ENCODE data around the gene LONRF2. TPM values are rescaled to one million over a fixed set of nuclear protein-coding genes. Genes with fewer than 3 reads are reported as not detected.

Gene LONRF2
- 0.88 and 1.0 TPM in 2 replicates for total RNA-seq

GRCh38 chr2:100321866-100322820 lies at the start of gene LONRF2:
TSS of gene LONRF2 (minus strand) at chr2:100322501. CDS start at chr2:100322093, 408 bp downstream.

Small RNA genes lying within 50 kb of the gene (small RNA-seq; reads per million reads assigned to genes)
- gene AC012493.2 (ENCODE audit: low replicate concordance) = not detected

Other genes with a start within 250 kb of the LONRF2 start
- gene AFF3, start 179.9 kb downstream of the LONRF2 start, total RNA-seq = 1.5 and 15.6 TPM in 2 replicates
- gene CHST10, start 95.2 kb upstream of the LONRF2 start, total RNA-seq = 10.6 and 13.3 TPM in 2 replicates
- gene NMS, start 148.0 kb upstream of the LONRF2 start, total RNA-seq = not detected in 2 replicates
- gene PDCL3, start 240.5 kb upstream of the LONRF2 start, total RNA-seq = 15.3 and 19.2 TPM in 2 replicates

Data from placental pericyte (primary cell).